ENCODE results near the gene THSD4.
"Not testable (repeated sequence)": the region's sequence is repeated elsewhere in the genome, so short reads cannot be mapped to it uniquely, and the experiment has no call there.

THSD4 gene

DNA sequence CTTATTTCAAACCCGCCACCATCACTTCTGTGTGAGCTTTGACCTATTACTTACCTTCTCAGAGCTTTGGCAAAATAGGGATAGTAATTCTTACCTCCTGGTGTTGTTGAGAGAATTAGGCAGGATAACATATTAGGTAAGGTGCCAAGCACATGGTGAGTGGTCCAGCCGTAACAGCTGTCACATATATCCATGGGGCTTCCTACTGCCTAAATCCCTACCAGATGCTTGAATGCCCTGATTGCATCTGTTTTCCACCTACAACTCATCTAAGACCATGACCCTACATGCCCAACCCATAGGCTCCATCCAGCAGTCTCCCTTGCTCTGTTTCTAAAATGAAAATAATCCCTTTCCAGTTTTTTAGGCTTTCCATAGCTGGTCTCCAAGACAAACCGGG lies 532.8 kb downstream of the THSD4 start:
- no peak for DNase-seq

DNA sequence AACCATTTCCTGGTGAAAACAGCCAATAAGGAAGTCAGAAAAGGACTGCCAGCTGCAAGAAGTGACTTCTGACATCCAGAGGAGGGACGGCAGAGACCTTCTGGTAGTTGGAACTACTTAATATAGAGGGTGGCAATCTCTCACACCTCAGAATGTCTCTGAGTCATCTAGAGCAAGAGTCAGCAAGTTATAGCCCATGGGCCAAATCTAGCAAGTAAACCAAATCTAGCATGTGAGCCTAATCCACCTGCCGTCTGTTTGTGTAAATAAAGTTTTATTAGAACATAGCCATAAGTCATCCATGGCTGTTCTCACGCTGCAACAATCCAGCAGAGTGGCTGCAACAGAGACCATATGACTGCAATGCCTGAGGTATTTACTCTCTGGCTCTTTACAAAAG lies 534.6 kb downstream of the THSD4 start:
- no peak for DNase-seq

DNA sequence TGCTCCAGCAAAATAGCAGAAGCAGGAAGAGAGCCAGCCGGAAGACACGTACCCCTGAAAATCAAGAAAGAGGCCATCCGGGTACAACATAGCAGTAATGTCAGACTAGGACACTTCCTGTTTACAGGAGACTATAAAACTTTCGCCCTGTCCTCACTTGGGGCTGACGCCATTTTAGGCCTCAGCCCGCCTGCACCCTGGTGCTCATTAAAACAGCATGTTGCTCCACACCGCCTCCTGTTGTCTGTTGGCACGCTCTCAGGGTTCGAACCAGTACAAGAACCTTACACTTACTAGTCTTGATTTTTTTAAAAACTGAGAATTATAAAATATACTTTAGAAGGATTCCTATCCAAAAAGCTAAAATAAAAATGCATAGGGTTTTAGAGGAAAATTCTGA lies 535.3 kb downstream of the THSD4 start:
- DNase-seq = no peak

DNA sequence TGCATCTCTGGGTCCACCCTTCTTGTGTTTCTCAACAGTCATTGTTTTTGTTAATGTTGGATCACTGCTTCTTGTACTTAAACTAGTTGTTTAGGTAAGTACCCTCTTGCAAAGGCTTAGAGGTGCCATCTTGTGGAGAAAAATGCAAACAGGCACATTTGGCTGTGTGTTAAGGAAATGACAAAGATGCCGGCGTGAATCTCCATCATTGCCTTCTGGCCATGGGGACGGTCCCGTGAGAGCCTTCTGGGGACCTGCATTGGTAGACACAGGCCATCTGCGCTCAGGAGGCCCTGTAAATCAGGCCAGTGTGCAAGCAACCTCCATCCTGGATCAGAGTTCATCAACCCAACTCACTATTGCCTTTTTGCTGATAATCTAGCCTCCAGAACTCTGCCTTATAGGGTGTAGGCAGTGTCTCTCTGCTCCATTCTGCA lies 536.5 kb downstream of the THSD4 start:
- no peak for DNase-seq

DNA sequence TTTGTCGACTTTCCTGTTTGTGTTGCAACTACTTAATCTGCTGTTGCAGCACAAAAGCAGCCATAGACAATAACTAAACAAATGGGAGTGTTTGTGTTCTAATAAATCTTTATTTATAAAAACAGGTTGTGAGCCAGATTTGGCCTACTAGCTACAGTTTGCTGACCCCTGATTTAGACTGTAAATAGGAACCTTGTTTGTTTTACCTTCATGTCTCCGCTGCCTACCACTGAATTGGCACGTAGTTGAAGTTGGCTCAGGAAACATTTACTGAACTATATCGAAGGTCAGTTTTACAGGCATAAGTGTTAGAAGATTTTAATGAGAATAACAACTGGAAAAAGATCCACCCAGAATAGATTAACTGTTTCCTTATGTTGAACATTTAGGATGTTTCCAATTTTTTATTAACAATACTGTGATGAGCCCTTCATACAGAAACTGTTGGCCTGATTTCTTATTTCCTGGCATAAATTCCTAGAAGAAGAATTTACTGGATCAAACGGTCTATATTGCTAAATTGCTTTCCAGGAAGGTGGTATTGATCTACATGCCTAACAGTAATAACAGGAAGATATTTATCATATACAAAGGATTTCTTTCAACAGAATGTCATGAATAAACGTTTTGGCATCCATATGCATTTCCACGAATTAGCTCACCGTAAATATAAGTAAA lies 538.9 kb downstream of the THSD4 start:
- DNase-seq = no peak

DNA sequence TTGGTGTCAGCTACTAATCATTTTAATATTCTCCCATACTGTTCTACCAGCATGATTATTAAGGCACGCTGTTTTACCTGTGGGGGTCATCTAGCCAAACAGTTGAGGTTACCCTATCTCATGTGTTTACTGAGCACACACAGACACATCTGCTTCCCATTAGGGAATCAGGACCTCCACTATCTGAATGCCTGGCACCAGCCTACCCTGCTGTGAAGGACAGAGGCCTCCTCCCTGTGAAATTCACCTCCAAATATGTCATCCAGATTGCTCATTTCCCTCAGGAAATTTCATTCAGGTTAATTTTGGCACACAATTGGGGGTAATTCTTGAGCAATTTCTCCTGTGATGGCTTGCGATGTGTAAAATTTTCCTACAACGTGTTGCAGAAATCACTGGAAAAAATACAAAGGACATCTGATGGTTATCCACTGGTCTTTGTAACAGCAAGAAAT lies 539.5 kb downstream of the THSD4 start:
- no peak for DNase-seq

DNA sequence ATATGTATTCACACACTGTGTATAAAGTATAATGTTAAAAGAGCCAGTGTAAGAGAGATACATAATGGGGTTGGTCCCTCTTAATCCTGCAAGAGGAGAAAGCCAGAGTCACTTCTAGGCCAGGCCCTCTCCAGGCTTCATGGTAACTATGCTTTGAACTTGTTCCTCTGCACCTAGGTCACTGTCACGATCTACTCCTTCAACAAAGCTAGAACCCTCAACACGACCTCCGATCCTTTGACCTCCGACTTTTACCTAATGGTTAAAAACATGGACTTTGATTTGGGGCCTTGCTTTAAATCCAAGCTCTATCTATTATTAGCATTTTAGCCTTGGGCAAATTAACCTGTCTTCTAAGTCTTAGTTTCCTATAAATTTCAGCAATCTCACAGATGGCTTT lies 541.2 kb downstream of the THSD4 start:
- no peak for DNase-seq

DNA sequence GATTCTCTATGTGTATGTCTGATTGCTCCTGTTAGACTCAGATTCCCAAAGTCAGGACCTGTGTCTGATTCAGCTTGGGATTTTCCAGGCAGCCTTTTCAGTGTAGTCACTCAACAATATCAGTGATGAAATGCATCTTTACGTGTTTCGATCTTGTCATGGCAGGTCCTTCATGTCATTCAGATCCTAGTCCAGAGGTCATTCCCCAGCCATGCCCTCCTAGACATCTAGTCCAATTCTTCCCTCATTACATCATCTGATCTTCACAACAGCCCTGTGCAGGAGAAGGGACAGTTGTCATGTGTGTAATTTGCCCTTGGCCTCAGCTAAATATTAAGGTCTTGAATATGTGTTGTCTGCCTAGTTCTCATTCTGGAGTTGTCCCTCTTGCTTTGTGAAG lies 541.9 kb downstream of the THSD4 start:
- no peak for DNase-seq

DNA sequence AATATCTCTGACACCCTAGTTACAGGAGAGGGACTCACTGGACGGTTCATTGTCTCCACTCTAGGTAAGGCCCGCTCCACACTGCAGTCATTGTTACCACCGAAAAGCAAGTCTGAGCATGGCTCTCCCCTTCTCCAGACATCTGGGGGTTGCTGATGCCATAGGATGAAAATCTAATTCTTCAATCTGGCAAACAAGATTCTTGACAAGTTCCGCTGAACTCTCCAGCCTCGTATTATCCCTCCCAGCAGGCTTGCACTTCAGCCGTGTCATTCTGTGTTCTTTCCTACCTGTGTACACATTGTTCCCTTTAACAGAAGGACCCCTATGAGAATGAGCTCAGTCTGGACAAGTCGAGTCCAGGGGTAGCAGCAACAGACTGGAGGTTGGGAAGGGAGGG lies 542.8 kb downstream of the THSD4 start:
- no peak for DNase-seq

DNA sequence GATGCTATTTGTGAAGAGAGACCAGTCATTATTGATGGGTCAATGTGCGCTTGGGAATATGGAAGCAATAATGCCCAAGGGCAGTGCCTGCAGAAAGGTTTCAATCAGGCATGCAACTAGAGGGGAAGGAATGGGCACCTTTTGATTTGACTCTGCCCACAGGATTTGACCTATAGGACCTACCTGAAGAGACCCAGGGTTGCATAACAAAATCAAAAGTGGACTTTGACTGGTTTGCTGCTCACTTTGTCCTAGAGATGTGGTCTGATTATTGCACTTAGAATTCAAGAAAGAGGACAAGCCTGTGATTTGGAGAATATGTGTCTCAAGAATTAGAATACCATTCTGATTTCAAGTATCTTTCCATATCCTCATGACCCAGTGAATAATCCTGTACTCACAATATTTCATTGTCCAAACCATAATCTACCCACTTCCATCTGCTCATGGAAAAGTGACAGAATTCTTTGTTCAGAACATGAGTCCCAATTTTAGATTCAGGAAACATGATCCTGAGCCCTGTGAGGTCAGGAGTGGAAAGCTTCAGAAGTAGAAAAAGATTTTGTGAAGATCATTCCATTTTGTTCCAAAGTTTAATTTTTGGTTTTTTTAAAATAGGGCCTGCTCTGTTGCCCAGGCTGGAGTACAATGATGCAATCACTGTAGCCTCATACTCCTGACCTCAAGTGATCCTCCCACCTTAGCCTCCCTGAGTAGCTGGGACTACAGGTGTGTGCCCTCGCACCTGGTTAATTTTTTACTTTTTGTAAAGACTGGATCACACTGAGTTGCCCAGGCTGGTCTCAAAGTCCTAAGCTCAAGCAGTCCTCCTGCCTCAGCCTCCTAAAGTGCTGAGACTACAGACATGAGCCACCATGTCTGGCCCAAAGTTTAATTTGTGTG lies 543.8 kb downstream of the THSD4 start:
- no peak for DNase-seq

DNA sequence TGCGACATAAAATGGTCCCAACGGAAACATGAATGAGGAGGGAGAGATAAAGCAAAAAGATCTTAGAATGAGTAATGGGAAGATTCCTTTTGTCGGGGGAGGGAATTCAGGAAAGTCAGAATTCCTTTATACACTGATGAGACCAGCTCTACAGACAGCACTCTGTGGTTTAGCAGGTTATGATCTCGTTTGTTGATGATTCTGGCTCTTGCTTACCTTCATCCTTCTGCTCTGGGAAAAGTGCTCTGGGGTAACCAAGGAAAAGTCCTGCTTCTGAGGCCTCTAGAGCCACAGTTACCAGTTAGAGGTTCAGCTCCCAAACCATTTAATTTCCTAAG lies 544.4 kb downstream of the THSD4 start:
- DNase-seq = no peak

DNA sequence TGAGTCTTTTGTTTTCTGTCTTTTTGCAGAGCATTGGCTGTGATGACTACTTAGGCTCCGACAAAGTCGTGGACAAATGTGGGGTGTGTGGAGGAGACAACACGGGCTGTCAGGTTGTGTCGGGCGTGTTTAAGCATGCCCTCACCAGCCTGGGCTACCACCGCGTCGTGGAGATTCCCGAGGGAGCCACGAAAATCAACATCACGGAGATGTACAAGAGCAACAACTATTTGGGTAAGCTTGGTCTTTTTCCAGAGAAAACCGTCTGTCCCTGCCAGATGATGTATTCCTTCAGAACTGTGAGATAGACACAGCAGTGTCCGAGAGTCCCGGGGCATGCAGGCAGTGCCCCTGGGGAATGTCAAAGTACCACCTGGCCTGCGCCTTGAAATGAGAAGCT lies 545.2 kb downstream of the THSD4 start:
- no peak for DNase-seq

DNA sequence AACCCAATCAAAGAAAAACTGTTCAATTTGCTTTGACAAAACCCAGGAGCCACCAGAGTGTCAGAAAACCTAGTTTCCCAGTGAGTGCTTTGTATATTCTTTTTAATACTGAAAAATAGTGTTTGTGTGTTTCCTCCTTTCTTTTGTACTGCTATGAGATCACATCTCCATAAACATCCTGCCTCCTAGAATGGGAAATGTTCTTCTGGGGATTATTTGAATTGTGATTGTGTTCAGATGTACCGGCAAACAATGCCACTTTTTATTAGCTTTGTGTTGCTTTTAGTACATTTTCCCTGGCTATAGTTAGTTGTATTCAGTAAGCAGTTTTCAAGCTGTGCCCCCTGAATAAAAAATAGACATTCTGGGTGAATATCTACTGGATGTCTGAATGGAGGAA lies 547.0 kb downstream of the THSD4 start:
- DNase-seq = no peak

DNA sequence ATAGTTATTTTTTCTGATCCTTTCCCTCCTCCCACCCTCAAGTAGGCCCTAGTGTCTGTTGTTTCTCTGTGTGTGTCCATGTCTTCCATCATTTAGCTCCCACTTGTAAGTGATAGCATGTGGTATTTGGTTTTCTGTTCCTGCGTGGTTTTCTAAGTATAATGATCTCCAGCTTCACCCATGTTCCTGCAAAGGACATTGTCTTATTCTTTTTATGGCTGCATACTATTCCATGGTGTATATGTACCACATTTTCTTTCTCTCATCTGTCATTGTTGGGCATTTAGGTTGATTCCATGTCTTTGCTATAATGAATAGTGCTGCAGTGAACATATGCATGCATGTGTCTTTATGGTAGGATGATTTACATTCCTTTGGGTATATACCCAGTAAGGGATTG lies 549.4 kb downstream of the THSD4 start:
- DNase-seq = no peak

DNA sequence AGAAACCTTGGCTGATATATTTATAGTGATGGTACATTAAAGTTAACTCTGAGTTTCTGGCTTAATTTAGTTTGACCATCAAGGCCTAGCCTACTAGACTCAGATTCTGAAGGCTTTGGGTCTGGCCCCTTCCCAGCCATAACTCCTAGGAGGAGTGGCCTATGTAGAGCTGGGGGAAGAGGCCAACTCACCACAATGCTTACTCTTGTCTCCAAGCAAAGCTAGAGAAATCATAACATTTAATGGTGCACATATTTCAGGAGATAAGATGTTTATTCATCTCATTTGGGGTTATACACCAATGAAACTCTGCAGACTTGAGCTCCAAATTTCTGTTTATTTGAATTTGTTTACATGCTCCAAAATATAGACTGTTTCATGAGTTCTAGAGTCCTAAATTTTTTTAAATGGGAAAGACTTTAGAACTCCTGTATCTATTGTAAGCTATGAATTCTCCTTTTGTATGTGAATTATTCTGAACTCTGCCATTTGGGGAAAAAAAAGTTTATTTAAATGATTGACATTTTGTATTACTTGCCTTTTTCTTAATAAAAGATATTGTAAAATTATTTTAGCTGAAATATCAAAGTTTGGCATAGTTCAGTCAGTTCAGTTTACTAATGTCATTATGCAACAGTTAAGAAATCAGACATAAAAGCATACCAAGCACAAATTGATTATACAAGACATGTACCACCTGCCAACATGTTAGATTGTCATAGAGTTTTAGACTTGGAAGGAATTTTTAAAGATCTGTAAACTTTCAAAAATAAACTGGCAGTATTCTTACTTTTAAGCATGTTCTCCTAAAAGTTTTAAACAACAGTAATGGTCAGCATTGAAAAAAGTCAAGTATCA lies 551.7 kb downstream of the THSD4 start:
- no peak for DNase-seq

DNA sequence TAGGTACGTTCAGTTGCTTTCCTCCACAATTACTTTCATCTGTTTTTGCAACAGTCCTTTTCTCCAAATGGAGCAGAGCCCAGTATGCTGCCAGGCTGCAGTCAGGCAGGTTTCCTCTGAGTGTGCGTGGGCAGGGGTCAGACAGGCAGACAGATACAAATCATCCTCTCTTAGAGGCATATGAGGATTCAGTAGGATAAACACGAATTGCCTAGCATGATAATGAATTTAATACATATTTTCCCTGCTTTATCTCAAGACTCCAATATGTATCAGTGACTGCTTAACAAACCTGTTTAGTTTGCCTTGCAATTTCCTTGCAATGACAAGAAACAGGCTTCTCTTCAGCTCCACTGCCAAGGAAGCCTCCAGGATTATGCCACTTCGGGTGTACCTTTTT lies 554.4 kb downstream of the THSD4 start:
- no peak for DNase-seq

DNA sequence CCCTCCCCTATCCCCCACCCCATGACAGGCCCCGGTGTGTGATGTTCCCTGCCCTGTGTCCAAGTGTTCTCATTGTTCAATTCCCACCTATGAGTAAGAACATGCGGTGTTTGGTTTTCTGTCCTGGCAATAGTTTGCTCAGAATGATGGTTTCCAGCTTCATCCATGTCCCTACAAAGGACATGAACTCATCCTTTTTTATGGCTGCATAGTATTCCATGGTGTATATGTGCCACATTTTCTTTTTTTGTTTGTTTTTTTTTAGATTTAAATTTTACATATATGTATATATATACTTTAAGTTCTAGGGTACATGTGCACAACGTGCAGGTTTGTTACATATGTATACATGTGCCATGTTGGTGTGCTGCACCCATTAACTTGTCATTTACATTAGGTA lies 555.0 kb downstream of the THSD4 start:
- DNase-seq = not testable (repeated sequence)

DNA sequence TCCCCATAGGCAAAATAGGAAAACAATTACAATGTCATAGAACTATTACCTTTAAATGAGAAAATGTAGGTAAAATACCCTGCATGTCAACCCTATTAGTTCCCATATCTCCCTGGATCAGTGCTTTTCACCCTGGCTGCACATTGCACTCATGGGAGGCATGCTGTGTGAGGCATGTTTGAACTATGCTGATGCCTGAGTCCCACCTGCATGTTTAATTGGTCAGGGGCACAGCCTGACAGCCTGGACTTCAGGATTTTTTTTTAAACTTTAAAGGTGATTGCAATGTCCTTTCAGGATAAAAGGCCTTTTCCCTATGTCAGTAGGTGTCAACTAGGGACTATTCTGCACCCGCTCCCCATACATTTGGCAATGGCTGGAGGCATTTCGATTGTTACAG lies 559.1 kb downstream of the THSD4 start:
- DNase-seq = no peak

DNA sequence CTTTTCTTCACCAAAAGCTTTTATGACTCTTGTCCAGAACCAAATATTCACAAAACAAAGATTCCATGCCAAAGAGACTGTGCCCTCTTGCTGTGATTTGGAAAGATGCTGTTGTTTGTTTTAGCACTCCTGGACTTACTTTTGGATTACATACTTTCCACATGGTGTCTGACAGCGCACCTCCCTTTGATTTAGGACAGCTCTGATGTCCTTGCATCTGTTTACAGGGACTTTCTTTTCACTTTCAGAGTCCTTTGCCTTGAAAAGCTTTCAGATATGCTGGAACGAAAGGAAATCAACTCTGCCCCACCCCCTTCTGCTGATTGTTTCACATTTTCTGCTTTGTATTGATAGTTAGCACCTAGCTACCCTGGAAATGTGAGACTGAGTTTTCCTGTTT lies 562.1 kb downstream of the THSD4 start:
- no peak for DNase-seq

DNA sequence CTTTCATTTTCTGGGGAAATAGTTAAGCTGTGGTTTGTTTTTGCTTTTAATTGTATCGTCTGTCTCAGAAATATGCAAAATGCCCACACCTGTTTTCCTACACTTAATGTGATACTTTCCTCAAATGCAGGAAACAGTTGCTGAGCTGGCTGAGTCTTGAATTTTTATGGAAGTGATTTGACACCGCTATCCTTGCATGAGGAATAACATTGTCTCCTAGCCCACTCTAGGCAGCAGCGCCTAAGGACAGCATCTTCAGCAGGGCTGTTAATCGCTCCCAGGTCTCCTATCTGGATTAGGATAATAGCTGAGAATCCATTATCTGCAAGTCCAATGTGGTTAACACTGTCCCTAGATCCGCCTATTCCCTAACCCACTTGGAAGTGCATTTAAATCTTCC lies 562.5 kb downstream of the THSD4 start:
- no peak for DNase-seq

DNA sequence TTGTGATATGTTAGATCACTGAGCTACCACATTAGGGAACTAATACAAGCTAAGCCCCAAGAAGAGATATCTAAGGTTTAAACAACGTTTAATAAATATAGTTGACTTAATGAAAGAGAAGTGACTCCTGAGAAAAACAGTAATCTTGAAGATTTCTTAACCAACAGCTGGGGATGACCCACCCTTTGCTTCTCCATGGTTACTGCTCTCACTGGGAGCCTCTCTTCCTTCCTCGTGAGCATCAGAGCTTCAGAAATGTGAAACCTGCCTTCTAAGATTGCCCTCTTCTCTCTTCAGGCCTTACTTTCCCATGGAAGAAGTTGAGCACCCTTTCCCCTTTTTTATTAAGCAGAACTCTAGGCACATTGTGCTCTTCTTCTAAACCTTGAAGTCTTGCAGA lies 562.9 kb downstream of the THSD4 start:
- no peak for DNase-seq

DNA sequence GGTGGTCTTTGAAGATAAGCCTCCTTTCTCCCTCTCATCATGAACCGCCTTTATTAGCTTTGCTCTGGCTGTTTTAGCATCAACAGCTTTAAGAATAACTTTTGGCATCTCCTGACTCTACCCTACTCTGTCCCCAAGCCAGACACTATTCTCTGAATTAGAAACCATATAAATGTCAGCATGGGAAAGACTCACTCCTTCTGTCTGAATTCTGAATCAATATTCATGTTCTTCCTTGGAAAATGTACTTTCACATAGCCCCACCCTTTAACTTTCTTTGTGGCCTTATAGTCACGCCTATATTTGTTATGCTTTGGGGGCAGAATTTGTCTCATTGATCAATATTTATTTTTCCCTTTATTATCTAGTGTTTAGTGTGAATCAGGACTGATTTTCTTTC lies 563.3 kb downstream of the THSD4 start:
- DNase-seq = no peak

DNA sequence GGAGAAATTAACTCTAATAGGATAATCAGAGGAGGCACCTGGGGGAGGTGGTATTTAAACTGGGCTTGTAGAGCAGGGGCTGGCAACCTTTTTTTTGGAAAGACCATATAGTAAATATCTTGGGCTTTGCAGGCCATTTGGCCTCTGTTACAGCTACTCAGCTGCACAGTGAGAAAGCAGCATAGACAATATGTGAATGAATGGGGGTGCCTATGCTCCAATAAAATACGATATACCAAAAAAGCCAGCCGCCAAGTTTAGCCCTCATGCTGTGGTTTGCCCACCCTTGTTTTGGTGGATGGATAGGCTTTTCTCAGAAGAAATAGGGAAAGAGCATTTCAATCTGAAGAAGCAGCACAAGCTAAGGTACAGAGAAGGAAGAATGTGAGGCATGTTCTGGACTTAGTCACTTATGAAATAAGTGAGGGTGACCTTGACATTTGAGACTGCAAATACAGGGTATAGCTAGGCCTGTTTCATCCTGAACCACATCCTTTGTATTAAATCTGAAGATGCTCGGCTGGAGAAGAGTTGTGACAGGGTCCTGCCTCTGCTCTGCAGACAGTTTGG lies 564.0 kb downstream of the THSD4 start:
- no peak for DNase-seq
